IMR-90 (cell line): ENCODE results near the gene PTPRG. TPM values are rescaled to one million over a fixed set of nuclear protein-coding genes. Genes with fewer than 3 reads are reported as not detected.

ENCODE experiments used
- ATAC-seq: fragments of 200-7000 bp; cut with Tn5 transposase; 2 replicates; pipeline ENCODE4 v1.9.1; 2020; ENCODE audit warnings: low read depth, mild to moderate bottlenecking, moderate library complexity
- BruUV-seq: library from RNA; stranded (reverse); fragments of 400-500 nt; replicated peaks from 2 replicates; lab custom pipeline; 2021; lab: Mats Ljungman, UMichigan
- CTCF ChIA-PET: fragments of 300-600 bp; formaldehyde crosslinking; extraction: SDS; loops from one replicate; lab custom pipeline; 2021; ENCODE audit warnings: antibody characterized with exemption; lab: Yijun Ruan, JAX
- POLR2A ChIA-PET: fragments of 300-600 bp; sonication (Branson Sonifier 250); formaldehyde crosslinking; loops from one replicate; lab custom pipeline; 2022; ENCODE audit warnings: antibody characterized with exemption; ENCODE audit not compliant: unreplicated experiment; lab: Charles Lee
- DNase-seq: peaks from one replicate; pipeline ENCODE4 v3.0.0; 2013
- H2AFZ ChIP-seq: replicated peaks from 2 replicates; pipeline ENCODE3; 2013; ENCODE audit warnings: low read length, mild to moderate bottlenecking; ENCODE audit not compliant: poor library complexity
- H2AK5ac ChIP-seq: 2 replicates; pipeline ENCODE4 v1.6.1; 2013; ENCODE audit warnings: low read depth, low read length, inconsistent platforms
- H2AK9ac ChIP-seq: replicated peaks from 2 replicates; pipeline ENCODE3; 2013; ENCODE audit warnings: mild to moderate bottlenecking, low read depth, low read length, moderate library complexity; ENCODE audit not compliant: poor library complexity
- H2BK120ac ChIP-seq: 2 replicates; pipeline ENCODE4 v1.6.1; 2013; ENCODE audit warnings: low read depth, low read length, inconsistent platforms
- H2BK15ac ChIP-seq: 3 replicates; pipeline ENCODE4 v1.6.1; 2013; ENCODE audit warnings: low read depth, low read length, inconsistent platforms
- H2BK20ac ChIP-seq: 2 replicates; pipeline ENCODE4 v1.6.1; 2013; ENCODE audit warnings: low read depth, mild to moderate bottlenecking, inconsistent platforms, low read length, moderate library complexity
- H2BK5ac ChIP-seq: 2 replicates; pipeline ENCODE4 v1.6.1; 2013; ENCODE audit warnings: mild to moderate bottlenecking, low read depth, low read length, inconsistent platforms; ENCODE audit not compliant: poor library complexity, severe bottlenecking
- H3K14ac ChIP-seq: replicated peaks from 2 replicates; pipeline ENCODE4 v1.6.1; 2013; ENCODE audit warnings: low read depth, low read length, inconsistent platforms
- H3K18ac ChIP-seq: 2 replicates; pipeline ENCODE4 v1.6.1; 2013; ENCODE audit warnings: low read depth, low read length, control low read depth
- H3K23ac ChIP-seq: 2 replicates; pipeline ENCODE4 v1.6.1; 2013; ENCODE audit warnings: low read depth, low read length, inconsistent platforms
- H3K27ac ChIP-seq: 2 replicates; pipeline ENCODE4 v1.5.1; 2013; ENCODE audit warnings: mild to moderate bottlenecking, control low read depth, low read length; ENCODE audit not compliant: insufficient read depth
- H3K27me3 ChIP-seq: 2 replicates; pipeline ENCODE4 v1.6.1; 2013; ENCODE audit warnings: low read length; ENCODE audit not compliant: control insufficient read depth, insufficient read depth
- H3K36me3 ChIP-seq: 2 replicates; pipeline ENCODE4 v1.6.1; 2013; ENCODE audit warnings: low read length, mixed read lengths; ENCODE audit not compliant: control insufficient read depth, insufficient read depth
- H3K4ac ChIP-seq: 2 replicates; pipeline ENCODE4 v1.6.1; 2013; ENCODE audit warnings: low read depth, low read length, inconsistent platforms
- H3K4me1 ChIP-seq: 2 replicates; pipeline ENCODE4 v1.6.1; 2013; ENCODE audit warnings: low read length, mixed read lengths; ENCODE audit not compliant: control insufficient read depth, insufficient read depth
- H3K4me2 ChIP-seq: 2 replicates; pipeline ENCODE4 v1.6.1; 2013; ENCODE audit warnings: low read depth, mild to moderate bottlenecking, control low read depth, low read length, moderate library complexity
- H3K4me3 ChIP-seq: 2 replicates; pipeline ENCODE4 v1.5.1; 2013; ENCODE audit warnings: low read depth, mild to moderate bottlenecking, control low read depth, low read length, moderate library complexity; ENCODE audit not compliant: insufficient read depth
- H3K56ac ChIP-seq: 2 replicates; pipeline ENCODE4 v1.6.1; 2013; ENCODE audit warnings: low read length, inconsistent platforms; ENCODE audit not compliant: insufficient read depth; ENCODE audit errors: extremely low read depth
- H3K79me1 ChIP-seq, 2 experiments: 2 replicates each; pipeline ENCODE4 v1.6.1; 2013; ENCODE audit warnings: low read length in 2 of 2, inconsistent platforms in 1 of 2, low read depth in 1 of 2
- H3K9ac ChIP-seq: 2 replicates; pipeline ENCODE4 v1.6.1; 2013; ENCODE audit warnings: low read depth, low read length, control low read depth
- H3K9me1 ChIP-seq: 2 replicates; pipeline ENCODE4 v1.6.1; 2013; ENCODE audit warnings: low read length, inconsistent platforms; ENCODE audit not compliant: insufficient read depth
- H3K9me3 ChIP-seq: 2 replicates; pipeline ENCODE4 v1.6.1; 2013; ENCODE audit warnings: low read length; ENCODE audit not compliant: control insufficient read depth, insufficient read depth
- H4K20me1 ChIP-seq: 2 replicates; pipeline ENCODE4 v1.6.1; 2013; ENCODE audit warnings: low read length, inconsistent platforms; ENCODE audit not compliant: insufficient read depth
- H4K5ac ChIP-seq: 2 replicates; pipeline ENCODE4 v1.6.1; 2013; ENCODE audit warnings: mild to moderate bottlenecking, low read depth, low read length, control low read depth
- H4K8ac ChIP-seq, 2 experiments: 2 replicates each; pipeline ENCODE4 v1.6.1; 2013; ENCODE audit warnings: low read depth in 2 of 2, low read length in 2 of 2, control low read depth in 1 of 2, inconsistent platforms in 1 of 2
- H4K91ac ChIP-seq: 2 replicates; pipeline ENCODE4 v1.6.1; 2013; ENCODE audit warnings: low read depth, low read length, inconsistent platforms; ENCODE audit not compliant: insufficient read depth
- CTCF ChIP-seq: conservative IDR thresholded peaks from 2 replicates; pipeline ENCODE4 v1.5.1; 2012; ENCODE audit warnings: mild to moderate bottlenecking, low read depth, low read length, improper control_type of control experiment
- MAZ ChIP-seq: IDR thresholded peaks from 2 replicates; pipeline ENCODE4 v1.6.1; 2012; ENCODE audit warnings: low read depth, mild to moderate bottlenecking, low read length, improper control_type of control experiment, moderate library complexity, borderline replicate concordance
- MXI1 ChIP-seq: IDR thresholded peaks from 2 replicates; pipeline ENCODE4 v1.6.1; 2012; ENCODE audit warnings: low read depth, mild to moderate bottlenecking, low read length, moderate library complexity, borderline replicate concordance
- RCOR1 ChIP-seq: IDR thresholded peaks from 2 replicates; pipeline ENCODE4 v1.6.1; 2012; ENCODE audit warnings: mild to moderate bottlenecking, low read length, improper control_type of control experiment; ENCODE audit not compliant: insufficient replicate concordance
- RFX5 ChIP-seq: IDR thresholded peaks from 2 replicates; pipeline ENCODE4 v1.8.0; 2012; ENCODE audit warnings: low read depth, mild to moderate bottlenecking, low read length, moderate library complexity
- USF2 ChIP-seq: fragments of 150-350 bp; IDR thresholded peaks from 2 replicates; pipeline ENCODE4 v1.6.1; 2017; ENCODE audit warnings: mild to moderate bottlenecking, antibody characterized with exemption, low read length, low read depth
- WGBS, 2 experiments: methylation state at CpG; one replicate each; pipeline versions ENCODE4 v1.1.5 to v1.1.7; 2013; ENCODE audit warnings: missing lambda C conversion rate in 2 of 2; ENCODE audit not compliant: insufficient read length in 1 of 2; ENCODE audit errors: extremely low coverage in 2 of 2; 5-methylcytosine and 5-hydroxymethylcytosine counted together
- dilution Hi-C: fragments of 300-500 bp; cut with HindIII; formaldehyde crosslinking; loops from one replicate; pipeline ENCODE4 v1.14.3; 2018; ENCODE audit warnings: low sequenced_read_pairs; ENCODE audit not compliant: unreplicated experiment
- in situ Hi-C: fragments of 300-500 bp; cut with MboI; formaldehyde crosslinking; loops from 3 replicates; pipeline ENCODE4 v1.14.3; 2019; ENCODE audit warnings: low sequenced_read_pairs, inconsistent platforms, mixed read lengths
- intact Hi-C: fragments of 100-400 bp; cut with micrococcal nuclease; formaldehyde crosslinking; loops from 2 replicates; pipeline ENCODE4 v1.10.0; 2022
- polyA plus RNA-seq, 3 experiments: library from polyadenylated mRNA; depleted of rRNA; stranded (reverse); fragments of >200 nt; gene quantifications; 2 replicates each; pipeline ENCODE4 v1.2.3, GENCODE V29; 2012; ENCODE audit warnings: low replicate concordance in 1 of 3
- total RNA-seq: library from RNA; depleted of rRNA; stranded (reverse); fragments of >200 nt; gene quantifications from 2 replicates; pipeline ENCODE4 v1.2.3, GENCODE V29; 2012

Gene PTPRG
- total and polyA plus RNA-seq, 2 of the 4 experiments (the other 2 are of a cell fraction) = 7.7 to 31.0 TPM

- Histone ChIP-seq H3K27me3 (no peaks in the 10 kb centered on the region), H3K4me1 (no peaks in the 10 kb centered on the region), H3K36me3 (no peaks in the 10 kb centered on the region), H2AFZ (no peak overlapping the region), H2BK20ac (no peak overlapping the region), H2BK15ac (no peak overlapping the region), H3K4me3 (no peak overlapping the region), H2BK120ac (no peak overlapping the region), H3K4me2 (no peak overlapping the region), H3K14ac (no peak overlapping the region), H3K9me1 (0 out of 2 replicates have a peak, but pooled peaks cover 4% of the 10 kb centered on the region), H2AK5ac (no peak overlapping the region), H3K27ac (no peak overlapping the region), H3K4ac (no peak overlapping the region), H2BK5ac (no peak overlapping the region), H3K56ac (no peak overlapping the region), H4K20me1 (0 out of 2 replicates have a peak, but pooled peaks cover 4% of the 10 kb centered on the region), H3K9ac (no peak overlapping the region), H4K91ac (no peak overlapping the region), H4K8ac (no peak overlapping the region), H2AK9ac (no peak overlapping the region), H3K18ac (no peak overlapping the region), H3K23ac (no peak overlapping the region), H4K5ac (no peak overlapping the region), H3K79me1 (peaks cover 14 to 19% of the 10 kb centered on the region in 2 experiments), H3K9me3 (no peaks in the 10 kb centered on the region)
- no peak for DNase-seq
- intact Hi-C loops (no loop called here), dilution Hi-C loops (no loop called here), in situ Hi-C loops (no loop called here)
- ATAC-seq = no peak
- no CpG with 5 or more reads among the region's 2 CpGs for WGBS, 2 experiments
- TF ChIP-seq RFX5 = no peak
- TF ChIP-seq USF2 = no peak
- no peak for TF ChIP-seq RCOR1
- TF ChIP-seq MXI1 = no peak
- TF ChIP-seq MAZ = no peak
- no peak for TF ChIP-seq CTCF
- no TSS peak for BruUV-seq
- CTCF ChIA-PET = no interaction called here
- POLR2A ChIA-PET = no interaction called here
These were observed 378.9 kb downstream of the PTPRG start for GRCh38 chr3:61940236-61940635.
